Inferior parietal cortex (tissue), 1 donor: Measurements from ENCODE around the gene FAM20A.
A peak's percentile ranks its signal among the peaks of the same experiment; 100 is the strongest.

ENCODE experiments used
- DNase-seq: peaks from one replicate; pipeline ENCODE4 v3.0.0-alpha.2; 2016; ENCODE audit errors: extremely low spot score

Gene FAM20A

DNA sequence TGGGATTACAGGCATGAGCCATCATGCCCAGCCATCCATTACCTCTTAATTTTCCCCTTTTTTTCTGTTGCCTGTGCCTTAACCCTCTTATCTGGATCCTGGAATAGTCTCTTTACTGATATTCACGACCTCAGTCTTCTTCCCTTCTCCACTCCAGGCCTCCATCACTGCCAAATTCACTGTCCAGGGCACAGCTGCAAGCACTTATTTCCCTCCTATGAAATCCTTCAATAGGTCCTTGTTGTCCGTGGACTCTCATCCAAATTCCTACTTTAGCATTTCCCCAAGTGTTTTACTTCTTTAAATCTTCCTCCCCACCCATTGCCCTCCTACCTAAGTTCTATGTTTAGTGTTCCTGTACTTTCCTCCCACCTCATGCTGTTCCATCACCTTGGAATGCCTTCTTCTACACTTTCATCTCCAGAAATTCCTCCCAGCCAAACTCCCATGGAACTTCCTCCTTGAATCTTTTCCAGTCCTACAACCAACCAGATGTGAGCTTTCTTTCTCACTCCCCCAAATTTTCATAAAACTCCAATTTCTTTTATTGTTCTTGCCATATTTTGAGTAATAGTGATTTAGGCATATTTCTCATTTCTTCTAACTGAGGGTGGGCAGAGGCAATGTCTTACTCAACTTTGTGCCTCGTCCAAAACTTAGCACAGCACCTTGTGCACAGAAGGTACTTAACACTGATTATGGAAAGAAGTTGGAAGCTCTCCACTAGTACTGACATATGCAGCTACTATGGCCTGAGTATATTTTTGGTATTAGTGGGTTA, 35.3 kb downstream of the FAM20A start:
- peak; percentile 21 for DNase-seq

DNA sequence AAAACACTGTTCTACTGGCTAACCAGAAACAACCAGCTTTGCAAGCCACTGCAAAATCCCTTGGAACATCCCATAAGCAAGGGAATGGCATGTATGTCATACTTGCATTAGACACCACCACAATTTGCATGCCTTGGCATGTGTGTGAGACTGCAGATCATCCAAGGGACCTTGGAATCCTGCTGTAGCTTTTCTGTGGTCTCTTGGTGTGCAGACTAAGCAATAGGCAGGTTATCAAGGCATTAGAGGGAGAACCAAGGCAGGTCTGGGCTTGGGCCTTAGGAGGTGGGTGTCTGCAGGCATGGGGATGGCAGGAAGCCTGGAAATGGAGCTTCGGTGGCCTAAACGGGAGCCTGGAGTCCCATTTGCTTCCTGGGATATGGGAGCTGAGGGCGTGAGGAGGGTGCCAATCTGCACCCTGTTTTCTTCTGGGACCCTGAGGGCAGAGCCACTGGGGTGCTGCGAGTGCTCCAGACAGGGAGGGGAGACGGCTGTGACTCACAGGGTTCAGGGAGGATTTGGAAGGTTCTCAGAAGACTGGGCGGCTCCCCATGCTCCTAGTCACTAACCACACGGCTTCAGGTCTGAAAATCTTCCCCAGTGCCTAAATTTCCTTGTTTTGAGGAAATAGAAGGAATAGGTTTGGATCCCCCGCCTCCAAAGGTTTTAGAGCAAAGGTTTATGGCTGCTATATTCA, 36.6 kb downstream of the FAM20A start:
- DNase-seq, result no peak

GRCh38 chr17:68562736-68563135, 38.4 kb downstream of the FAM20A start:
- DNase-seq, result no peak

GRCh38 chr17:68560966-68561720, 40.0 kb downstream of the FAM20A start:
- no peak for DNase-seq

GRCh38 chr17:68559316-68559715, 41.9 kb downstream of the FAM20A start:
- DNase-seq, result no peak

GRCh38 chr17:68556551-68556950, 44.6 kb downstream of the FAM20A start:
- no peak for DNase-seq

- DNase-seq, result no peak
These were observed 56.9 kb downstream of the FAM20A start for GRCh38 chr17:68544111-68544915.

- no peak for DNase-seq
These were observed 58.3 kb downstream of the FAM20A start for GRCh38 chr17:68542698-68543463.

DNA sequence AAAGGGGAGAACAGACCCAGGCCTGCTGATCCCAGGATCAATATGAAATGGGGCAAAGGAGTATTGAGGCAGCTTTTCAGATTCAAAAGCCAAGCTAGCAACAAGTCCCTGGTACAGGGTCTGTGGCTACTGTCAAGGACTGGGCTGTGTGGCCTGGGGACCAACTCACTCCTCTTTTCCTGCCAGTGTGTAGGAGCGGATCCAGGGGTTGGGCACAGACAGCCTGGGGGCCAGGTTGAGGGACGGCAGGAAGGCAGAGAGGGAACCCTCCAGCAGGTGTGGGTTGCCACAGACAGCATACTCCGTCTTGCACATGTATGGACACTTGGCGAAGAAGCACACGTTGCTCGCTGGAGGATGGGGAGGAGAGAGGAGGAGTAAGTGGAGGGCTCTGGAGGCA, 59.4 kb downstream of the FAM20A start:
- DNase-seq, result no peak

DNA sequence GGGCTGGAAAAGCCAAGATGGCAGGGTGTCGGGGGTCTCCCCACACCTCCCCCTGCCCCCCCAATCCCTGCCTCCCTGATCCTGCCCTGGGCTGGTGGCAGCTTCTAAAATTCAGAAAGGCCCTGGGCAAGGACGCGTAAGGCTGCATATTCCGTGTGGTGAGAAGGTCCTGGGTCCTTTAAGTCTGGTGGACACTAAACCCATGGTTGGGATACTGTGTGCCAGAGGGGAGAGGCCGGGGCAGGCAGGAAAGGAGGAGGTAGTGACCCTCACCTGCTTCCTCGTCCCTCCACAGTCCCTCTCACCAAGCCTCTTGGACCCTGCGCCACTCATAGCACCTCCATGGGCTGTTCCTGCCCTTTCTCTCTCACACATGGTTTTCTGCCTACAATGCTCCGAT, 60.2 kb downstream of the FAM20A start:
- DNase-seq, result no peak

DNA sequence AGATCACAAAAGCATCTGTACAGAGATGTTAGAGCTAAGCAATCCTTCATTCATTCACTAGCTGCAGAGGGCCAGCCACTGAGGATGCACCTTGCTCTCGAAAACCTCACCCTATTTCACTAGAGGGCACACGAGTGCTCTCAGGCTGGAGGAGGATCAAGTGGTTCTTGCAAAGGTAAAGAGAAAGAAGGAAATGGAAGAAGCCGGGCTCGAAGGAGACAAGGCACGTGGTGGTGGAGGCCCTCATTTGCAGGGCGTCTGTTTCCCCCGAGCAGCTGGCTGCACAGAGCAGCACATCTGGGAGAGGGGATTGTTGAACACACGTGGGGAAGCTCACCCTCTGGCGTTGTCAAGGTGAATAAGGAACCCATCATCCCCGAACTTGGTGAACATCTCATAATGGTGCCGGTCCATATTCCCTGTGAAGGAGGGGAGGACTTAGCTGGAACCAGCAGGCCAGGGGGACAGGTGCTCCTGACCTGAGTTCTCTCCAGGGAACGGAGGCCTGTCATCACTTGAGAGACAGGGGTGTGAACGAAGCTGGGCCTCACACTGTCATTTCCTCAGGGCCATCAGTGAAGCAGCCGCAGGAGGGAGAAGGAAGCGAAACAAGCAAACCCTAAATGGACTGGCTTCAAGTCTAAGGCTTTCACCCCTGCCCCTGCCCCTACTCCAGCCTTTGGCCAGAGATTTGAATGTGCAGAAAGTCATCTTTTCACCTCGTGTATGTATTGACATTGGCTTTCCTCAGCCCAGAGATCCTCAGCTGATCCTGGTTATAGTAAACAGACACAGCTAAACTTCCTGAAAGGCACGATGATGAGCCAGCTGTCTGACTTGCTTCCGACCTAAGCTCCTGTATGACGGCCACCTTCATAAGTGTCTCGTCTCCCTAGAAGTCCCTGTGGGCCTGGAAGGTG, 61.4 kb downstream of the FAM20A start:
- DNase-seq, result no peak

DNA sequence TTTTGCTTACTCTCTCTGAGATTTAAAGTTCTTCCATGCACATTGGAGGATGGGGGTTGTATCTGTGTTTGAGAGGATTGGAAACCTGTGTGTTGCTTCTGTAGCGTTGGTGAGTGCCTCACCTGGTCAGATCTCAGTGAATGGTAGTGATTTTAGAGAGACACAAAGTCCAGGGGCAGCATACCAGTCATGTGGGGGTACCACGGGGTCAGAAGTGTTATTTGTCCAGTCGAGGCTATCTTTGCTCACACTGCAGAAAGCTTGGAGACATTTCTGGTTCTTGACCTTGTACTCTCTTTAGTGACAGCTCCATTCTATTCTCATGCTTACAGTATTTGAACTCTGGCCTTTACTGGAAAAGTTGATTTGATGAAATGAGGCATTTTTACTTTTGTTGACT, 65.2 kb downstream of the FAM20A start:
- DNase-seq, result no peak

GRCh38 chr17:68534695-68535088, 66.5 kb downstream of the FAM20A start:
- no peak for DNase-seq

DNA sequence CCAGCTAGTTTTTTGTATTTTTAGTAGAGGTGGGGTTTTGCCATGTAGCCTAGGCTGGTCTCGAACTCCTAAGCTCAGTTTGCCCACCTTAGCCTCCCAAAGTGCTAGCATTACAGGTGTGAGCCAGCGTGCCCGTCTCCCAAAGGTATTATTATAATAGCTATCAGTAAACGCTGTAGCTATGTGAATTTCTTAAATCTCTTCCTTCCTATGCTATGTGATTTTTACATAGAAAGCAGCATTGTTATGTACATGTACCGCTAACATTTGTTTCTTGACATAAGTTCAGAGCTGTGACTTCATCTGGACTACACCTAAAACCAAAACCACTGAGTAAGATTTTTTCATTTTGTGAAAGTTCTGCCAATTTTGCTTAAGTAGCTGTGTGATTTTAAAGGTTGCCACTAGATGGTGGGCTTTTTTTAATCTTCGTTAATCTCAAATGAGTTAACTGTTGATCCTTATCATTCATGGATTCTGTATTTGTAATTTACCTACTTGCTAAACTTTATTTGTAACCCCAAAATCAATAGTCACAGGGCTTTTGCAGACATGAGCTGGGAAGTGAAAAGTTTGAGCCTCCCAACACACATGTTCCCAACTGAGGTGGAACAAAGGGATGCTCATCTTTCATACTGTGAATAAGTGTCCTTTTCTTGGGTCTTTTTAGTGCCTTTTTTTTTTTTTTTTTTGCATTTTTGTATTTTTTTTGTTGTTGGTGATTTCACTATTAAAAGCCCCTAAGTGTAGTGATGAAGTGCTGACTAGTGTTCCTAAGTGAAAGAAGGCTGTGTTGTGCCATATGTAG, 67.1 kb downstream of the FAM20A start:
- DNase-seq, result no peak

DNA sequence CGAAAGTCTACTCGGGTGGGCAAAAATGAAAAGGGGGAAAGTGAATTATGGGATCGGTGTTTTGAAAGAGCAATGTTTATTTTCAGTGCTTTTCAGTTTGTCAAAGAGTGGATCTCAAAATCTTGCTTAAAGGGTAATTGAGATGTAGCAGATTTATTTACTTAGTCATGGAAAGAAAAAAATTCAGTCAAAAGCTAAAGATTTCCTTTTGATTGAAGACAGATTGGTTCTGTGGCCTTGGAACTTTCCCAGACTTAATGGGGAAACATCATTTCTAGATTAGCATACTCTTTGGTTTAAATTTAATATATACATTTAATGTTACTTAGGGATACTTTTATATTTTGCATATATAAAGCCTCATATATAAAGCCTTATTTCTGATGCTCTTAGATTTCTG, 68.3 kb downstream of the FAM20A start:
- no peak for DNase-seq

DNA sequence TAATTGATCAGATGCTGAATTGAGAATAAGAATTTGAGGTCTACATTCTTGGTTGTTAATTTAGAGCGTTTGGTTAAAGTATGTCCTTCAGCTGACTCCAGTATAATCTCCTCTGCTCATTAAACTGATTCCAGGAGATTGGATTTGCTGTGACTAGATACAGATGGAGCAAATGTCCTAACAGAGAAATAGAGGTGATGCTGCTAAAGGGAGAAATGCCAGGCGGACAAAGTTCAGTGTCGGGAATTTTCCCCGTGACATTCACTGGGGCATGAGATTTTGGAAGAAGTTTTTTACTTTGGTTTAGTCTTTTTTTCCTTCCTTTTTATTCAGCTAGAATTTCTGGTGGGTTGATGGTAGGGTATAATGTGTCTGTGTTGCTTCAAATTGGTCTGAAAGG, 69.9 kb downstream of the FAM20A start:
- DNase-seq, result no peak

GRCh38 chr17:68527314-68527713, 73.9 kb downstream of the FAM20A start:
- DNase-seq, result no peak

GRCh38 chr17:68526548-68526947, 74.6 kb downstream of the FAM20A start:
- DNase-seq, result no peak

- no peak for DNase-seq
These were observed 78.9 kb downstream of the FAM20A start for GRCh38 chr17:68522266-68522665.
